CD14-positive monocyte (primary cell): ENCODE measurements around the gene NEK1. TPM values are rescaled to one million over a fixed set of nuclear protein-coding genes. Genes with fewer than 3 reads are reported as not detected.

Source experiments
- DNase-seq, 3 donors: peaks; one replicate each; pipeline ENCODE4 v3.0.0-alpha.2; 2011 to 2022
- H2AFZ ChIP-seq: 2 replicates; pipeline ENCODE4 v1.6.0; 2012; ENCODE audit warnings: mild to moderate bottlenecking, low read depth, low read length, inconsistent platforms; ENCODE audit not compliant: insufficient read depth, poor library complexity, severe bottlenecking
- H3K27ac ChIP-seq, 2 donors: 1 replicate in 1 of 2; 2 replicates in 1 of 2; pipeline ENCODE4 v1.5.1; 2012 to 2013; ENCODE audit warnings: low read length in 2 of 2, control low read depth in 1 of 2, inconsistent platforms in 1 of 2, low read depth in 1 of 2, mild to moderate bottlenecking in 1 of 2
- H3K27me3 ChIP-seq, 2 donors: one replicate each; pipeline versions ENCODE4 v1.6.0 to v1.6.1; 2011 to 2013; ENCODE audit warnings: low read length in 2 of 2; ENCODE audit not compliant: control insufficient read depth in 2 of 2, insufficient read depth in 2 of 2
- H3K36me3 ChIP-seq, 2 donors: replicated peaks in 1 of 2; 1 replicate in 1 of 2; 2 replicates in 1 of 2; pipeline versions ENCODE4 v1.5.1 to v1.6.1; 2012 to 2013; ENCODE audit warnings: low read length in 2 of 2, control low read depth in 1 of 2, inconsistent platforms in 1 of 2, mild to moderate bottlenecking in 1 of 2; ENCODE audit not compliant: insufficient read depth in 2 of 2, control insufficient read depth in 1 of 2
- H3K4me1 ChIP-seq, 2 donors: 1 replicate in 1 of 2; 2 replicates in 1 of 2; pipeline versions ENCODE4 v1.5.1 to v1.6.1; 2012 to 2013; ENCODE audit warnings: low read length in 2 of 2, control low read depth in 1 of 2, inconsistent platforms in 1 of 2, mild to moderate bottlenecking in 1 of 2, moderate library complexity in 1 of 2; ENCODE audit not compliant: insufficient read depth in 2 of 2, control insufficient read depth in 1 of 2
- H3K4me2 ChIP-seq: replicated peaks from 2 replicates; pipeline ENCODE3; 2012; ENCODE audit warnings: low read length, moderate library complexity, mild to moderate bottlenecking; ENCODE audit not compliant: poor library complexity, severe bottlenecking; ENCODE audit errors: extremely low read depth
- H3K4me3 ChIP-seq, 3 experiments: fragments of 200-600 bp in 1 of 3; sonication (generic) in 1 of 3; replicated peaks in 1 of 3; 1 replicate in 2 of 3; 2 replicates in 1 of 3; pipeline ENCODE4 v1.5.1; 2011 to 2013; ENCODE audit warnings: low read length in 3 of 3, mild to moderate bottlenecking in 3 of 3, control low read depth in 2 of 3, low read depth in 2 of 3, inconsistent platforms in 1 of 3, moderate library complexity in 1 of 3
- H3K79me2 ChIP-seq: 2 replicates; pipeline ENCODE4 v1.6.0; 2012; ENCODE audit warnings: mild to moderate bottlenecking, control low read depth, inconsistent platforms, low read length, moderate library complexity; ENCODE audit not compliant: insufficient read depth
- H3K9ac ChIP-seq: 2 replicates; pipeline ENCODE4 v1.6.0; 2017; ENCODE audit warnings: low read length, mild to moderate bottlenecking; ENCODE audit not compliant: insufficient read depth, poor library complexity, severe bottlenecking
- H3K9me3 ChIP-seq, 2 donors: replicated peaks in 1 of 2; 1 replicate in 1 of 2; 2 replicates in 1 of 2; pipeline versions ENCODE4 v1.5.1 to v1.6.1; 2012 to 2013; ENCODE audit warnings: low read length in 2 of 2, control low read depth in 1 of 2; ENCODE audit not compliant: control insufficient read depth in 1 of 2, insufficient read depth in 1 of 2
- H4K20me1 ChIP-seq: 2 replicates; pipeline ENCODE4 v1.6.0; 2012; ENCODE audit warnings: mild to moderate bottlenecking, low read length, control low read depth, moderate library complexity; ENCODE audit not compliant: insufficient read depth
- H3K27ac Mint-ChIP-seq, 7 donors: one replicate each; pipeline ENCODE4 v1.8.0; 2020; ENCODE audit warnings: mild to moderate bottlenecking in 7 of 7, mixed read lengths in 7 of 7, moderate library complexity in 6 of 7, inconsistent platforms in 2 of 7
- H3K27me3 Mint-ChIP-seq, 3 donors: one replicate each; pipeline ENCODE4 v1.8.0; 2021 to 2022; ENCODE audit warnings: low read depth in 3 of 3, mild to moderate bottlenecking in 3 of 3, mixed read lengths in 3 of 3, moderate library complexity in 3 of 3, inconsistent platforms in 1 of 3
- H3K36me3 Mint-ChIP-seq, 2 donors: one replicate each; pipeline ENCODE4 v1.8.0; 2020; ENCODE audit warnings: mixed read lengths in 2 of 2, inconsistent platforms in 1 of 2, mild to moderate bottlenecking in 1 of 2
- H3K4me1 Mint-ChIP-seq: one replicate; pipeline ENCODE4 v1.8.0; 2020; ENCODE audit warnings: mild to moderate bottlenecking, mixed read lengths
- H3K4me3 Mint-ChIP-seq, 2 donors: one replicate each; pipeline ENCODE4 v1.8.0; 2020; ENCODE audit warnings: mild to moderate bottlenecking in 2 of 2, mixed read lengths in 2 of 2, moderate library complexity in 1 of 2
- H3K9me3 Mint-ChIP-seq, 7 donors: one replicate each; pipeline ENCODE4 v1.8.0; 2020 to 2022; ENCODE audit warnings: mixed read lengths in 7 of 7, mild to moderate bottlenecking in 6 of 7, moderate library complexity in 6 of 7, inconsistent platforms in 2 of 7
- CTCF ChIP-seq: fragments of 200-600 bp; IDR thresholded peaks from one replicate; pipeline ENCODE4 v1.8.0; 2022; ENCODE audit warnings: antibody characterized with exemption, mild to moderate bottlenecking
- WGBS: methylation state at CpG from one replicate; pipeline ENCODE4 v1.1.5; 2013; ENCODE audit warnings: missing lambda C conversion rate; ENCODE audit not compliant: insufficient coverage; 5-methylcytosine and 5-hydroxymethylcytosine counted together
- intact Hi-C, 2 donors: fragments of 100-400 bp; cut with micrococcal nuclease; formaldehyde crosslinking; loops; one replicate each; pipeline versions ENCODE4 v1.15.0 to v1.15.1; 2023
- polyA plus RNA-seq, 3 donors: library from polyadenylated mRNA; depleted of rRNA in 1 of 3; unstranded in 2 of 3; stranded (reverse) in 1 of 3; fragments of 300-500 nt in 2 of 3; fragments of >200 nt in 1 of 3; fragmentation: Illumina TruSeq in 2 of 3; gene quantifications; 1 replicate in 2 of 3; 2 replicates in 1 of 3; pipeline ENCODE4 v1.2.3, GENCODE V29; 2012 to 2021

Gene NEK1
- polyA plus RNA-seq, 3 donors = 1.9 to 5.5 (median 2.7) TPM

GRCh38 chr4:169603312-169603711 is 9.1 kb downstream of the NEK1 start:
- Mint-ChIP-seq H3K9me3 (no peaks in the 10 kb centered on the region), H3K36me3 (peaks cover 27% of the 10 kb centered on the region in 2 donors), H3K4me3 (no peak overlapping the region), H3K4me1 (peaks cover 5% of the 10 kb centered on the region), H3K27ac (no peak overlapping the region), H3K27me3 (peaks cover 0 to 2% (median 0%) of the 10 kb centered on the region in 3 donors)
- TF ChIP-seq CTCF = no peak
- no peaks in the 10 kb centered on the region for H4K20me1 ChIP-seq
- no peaks in the 10 kb centered on the region for H3K79me2 ChIP-seq
- DNase-seq = no peak
- H3K27ac ChIP-seq = no peak overlapping the region
- no peaks in the 10 kb centered on the region for H3K4me1 ChIP-seq
- no peaks in the 10 kb centered on the region for H3K9me3 ChIP-seq
- H3K9ac ChIP-seq = no peak overlapping the region
- H3K4me2 ChIP-seq = no peak overlapping the region
- no CpG with 5 or more reads among the region's 2 CpGs for WGBS
- H3K4me3 ChIP-seq = no peak overlapping the region
- no peak overlapping the region for H2AFZ ChIP-seq
- H3K27me3 ChIP-seq = no peaks in the 10 kb centered on the region
- H3K36me3 ChIP-seq = peaks cover 9 to 20% of the 10 kb centered on the region in 2 donors
- intact Hi-C loops = no loop called here

- no peak overlapping the region for H3K4me3 Mint-ChIP-seq
- peaks cover 32 to 36% of the 10 kb centered on the region in 2 donors for H3K36me3 Mint-ChIP-seq
- Histone ChIP-seq H3K4me2 (no peak overlapping the region), H3K4me3 (no peak overlapping the region), H3K4me1 (no peaks in the 10 kb centered on the region), H2AFZ (no peak overlapping the region), H3K27ac (no peak overlapping the region), H3K79me2 (no peaks in the 10 kb centered on the region), H3K9ac (no peak overlapping the region), H4K20me1 (no peaks in the 10 kb centered on the region), H3K27me3 (no peaks in the 10 kb centered on the region), H3K36me3 (peaks cover 12 to 20% of the 10 kb centered on the region in 2 donors), H3K9me3 (no peaks in the 10 kb centered on the region)
- no peak for DNase-seq
- no peak for TF ChIP-seq CTCF
- intact Hi-C loops = no loop called here
- H3K27me3 Mint-ChIP-seq = no peaks in the 10 kb centered on the region
- H3K27ac Mint-ChIP-seq = peak overlapping the region in 1 of 7 donors; percentile 30
- H3K4me1 Mint-ChIP-seq = peaks cover 5% of the 10 kb centered on the region
- no peaks in the 10 kb centered on the region for H3K9me3 Mint-ChIP-seq
Measured at GRCh38 chr4:169601016-169601771, 11.2 kb downstream of the NEK1 start.
